GM12864 (cell line): Measurements from ENCODE around the gene UNKL.

Experiments used
- DNase-seq: peaks from one replicate; pipeline ENCODE4 v3.0.0-alpha.2; 2011; ENCODE audit warnings: low read depth
- H3K4me3 ChIP-seq: 2 replicates; pipeline ENCODE4 v1.5.1; 2011; ENCODE audit warnings: mild to moderate bottlenecking, low read depth, low read length, control low read depth
- CTCF ChIP-seq: IDR thresholded peaks from 2 replicates; pipeline ENCODE4 v1.5.1; 2011; ENCODE audit warnings: low read depth, mild to moderate bottlenecking, moderate library complexity, low read length, control low read depth, inconsistent platforms; ENCODE audit errors: missing control alignments

The UNKL gene

GRCh38 chr16:1357906-1358566 lies 56.5 kb downstream of the UNKL start:
- H3K4me3 ChIP-seq, result no peak overlapping the region
- no peak for TF ChIP-seq CTCF
- DNase-seq, result no peak

GRCh38 chr16:1356061-1356900 lies 58.2 kb downstream of the UNKL start:
- no peak overlapping the region for H3K4me3 ChIP-seq
- no peak for TF ChIP-seq CTCF
- DNase-seq, result no peak

- DNase-seq, result no peak
- no peak for TF ChIP-seq CTCF
- no peak overlapping the region for H3K4me3 ChIP-seq
Measured at GRCh38 chr16:1355591-1355990, 58.9 kb downstream of the UNKL start.

GRCh38 chr16:1354815-1355540 lies 59.5 kb downstream of the UNKL start:
- no peak for TF ChIP-seq CTCF

GRCh38 chr16:1351582-1352362 lies 62.7 kb downstream of the UNKL start, which contains the start of the genes GNPTG and TSR3:
GNPTG (plus strand) TSS chr16:1351931; CDS start chr16:1351966, 35 bp downstream.
TSR3 (minus strand) TSS chr16:1351878; CDS start chr16:1351804, 74 bp downstream.
- peak within 1 kb of the TSS; percentile 84 for H3K4me3 ChIP-seq
- no peak for TF ChIP-seq CTCF
- DNase-seq, result peak; percentile 79

More at GRCh38 chr16:1354815-1355540, 59.5 kb downstream of the UNKL start:
- no peak overlapping the region for H3K4me3 ChIP-seq
- no peak for DNase-seq

GRCh38 chr16:1351215-1351581 lies 63.3 kb downstream of the UNKL start:
- no peak for DNase-seq
- H3K4me3 ChIP-seq, result peak overlapping the region; percentile 84
- no peak for TF ChIP-seq CTCF
